Endothelial cell of umbilical vein (primary cell): ENCODE measurements around the gene UNC93B1.

ENCODE experiments used
- CTCF ChIP-seq, 2 donors: IDR thresholded peaks; 1 replicate in 1 of 2; 2 replicates in 1 of 2; pipeline ENCODE4 v1.5.1; 2011; ENCODE audit warnings: low read length in 2 of 2, mild to moderate bottlenecking in 2 of 2, moderate library complexity in 2 of 2, control low read depth in 1 of 2, inconsistent platforms in 1 of 2, low read depth in 1 of 2; ENCODE audit not compliant: insufficient read depth in 1 of 2; ENCODE audit errors: extremely low read depth in 1 of 2
- EZH2 ChIP-seq: IDR thresholded peaks from 2 replicates; pipeline ENCODE4 v1.6.1; 2012; ENCODE audit warnings: borderline replicate concordance, low read depth, mild to moderate bottlenecking, moderate library complexity, low read length, inconsistent platforms; ENCODE audit not compliant: severe bottlenecking
- FOS ChIP-seq: IDR thresholded peaks from 2 replicates; pipeline ENCODE4 v1.6.1; 2011; ENCODE audit warnings: mild to moderate bottlenecking, low read length, moderate library complexity, borderline replicate concordance; ENCODE audit not compliant: insufficient read depth
- GATA2 ChIP-seq: IDR thresholded peaks from 2 replicates; pipeline ENCODE4 v1.7.0; 2011; ENCODE audit warnings: low read depth, mild to moderate bottlenecking, moderate library complexity, mixed read lengths, low read length; ENCODE audit not compliant: insufficient read length, insufficient read depth
- JUN ChIP-seq: IDR thresholded peaks from 2 replicates; pipeline ENCODE4 v1.6.1; 2011; ENCODE audit warnings: borderline replicate concordance, low read depth; ENCODE audit not compliant: insufficient read length, insufficient read depth
- MAX ChIP-seq: IDR thresholded peaks from 2 replicates; pipeline ENCODE4 v1.6.1; 2011; ENCODE audit not compliant: insufficient read depth, insufficient read length
- MYC ChIP-seq: IDR thresholded peaks from one replicate; pipeline ENCODE4 v1.6.1; 2011; ENCODE audit warnings: mild to moderate bottlenecking, low read depth, low read length
- POLR2A ChIP-seq: IDR thresholded peaks from 2 replicates; pipeline ENCODE4 v1.6.1; 2012; ENCODE audit warnings: low read depth, mild to moderate bottlenecking, control low read depth, low read length
- POLR2AphosphoS5 ChIP-seq: IDR thresholded peaks from 2 replicates; pipeline ENCODE4 v1.6.1; 2012; ENCODE audit warnings: low read depth, mild to moderate bottlenecking, control low read depth, low read length, moderate library complexity; ENCODE audit not compliant: insufficient read depth

GRCh38 chr11:68008381-68009337 is 4.8 kb upstream of the UNC93B1 start:
- TF ChIP-seq POLR2A (no peak), CTCF (IDR thresholded peaks at IDR 0.05; ENCODE audit: extremely low read depth in 1 of 2, insufficient read depth in 1 of 2, low read depth in 1 of 2, low read length in 2 of 2) (no peak), POLR2AphosphoS5 (no peak), EZH2 (no peak), MAX (no peak), JUN (no peak), FOS (no peak), GATA2 (no peak), MYC (no peak)
